SK-N-SH treated with all-trans-retinoic acid at 6 μM for 48 hours (cell line): Measurements from ENCODE around the gene ALPG.
"Not testable (repeated sequence)": the region's sequence is repeated elsewhere in the genome, so short reads cannot be mapped to it uniquely, and the experiment has no call there.

Experiments
- ARNTL ChIP-seq: fragments of 450-650 bp; formaldehyde crosslinking; IDR thresholded peaks from 2 replicates; pipeline ENCODE4 v1.5.0; 2020; ENCODE audit warnings: low read depth, mild to moderate bottlenecking, moderate library complexity, borderline replicate concordance
- CSDC2 ChIP-seq: fragments of 250-450 bp; sonication (Bioruptor Pico); IDR thresholded peaks from 2 replicates; pipeline ENCODE4 v1.5.0; 2020; ENCODE audit warnings: mild to moderate bottlenecking, moderate library complexity
- PPARA ChIP-seq: fragments of 250-450 bp; sonication (Bioruptor Pico); IDR thresholded peaks from 2 replicates; pipeline ENCODE4 v1.5.0; 2020; ENCODE audit warnings: mild to moderate bottlenecking, borderline replicate concordance
- TOX ChIP-seq: fragments of 250-450 bp; sonication (Bioruptor Pico); IDR thresholded peaks from 2 replicates; pipeline ENCODE4 v1.8.0; 2021; ENCODE audit warnings: mild to moderate bottlenecking, moderate library complexity, borderline replicate concordance
- ZNF70 ChIP-seq: fragments of 450-650 bp; formaldehyde crosslinking; IDR thresholded peaks from 2 replicates; pipeline ENCODE4 v1.5.0; 2020; ENCODE audit warnings: mild to moderate bottlenecking, moderate library complexity
- TF ChIP-seq, protein P1 (sequence below): fragments of 250-450 bp; sonication (Bioruptor Pico); IDR thresholded peaks from 2 replicates; pipeline ENCODE4 v1.8.0; 2021; ENCODE audit warnings: low read depth, mild to moderate bottlenecking, moderate library complexity, borderline replicate concordance
- TF ChIP-seq, protein P2 (sequence below): fragments of 250-450 bp; sonication (Bioruptor Pico); IDR thresholded peaks from 2 replicates; pipeline ENCODE4 v1.5.1; 2021; ENCODE audit warnings: mild to moderate bottlenecking, moderate library complexity
- TF ChIP-seq, protein P3 (sequence below): fragments of 250-450 bp; sonication (Bioruptor Pico); IDR thresholded peaks from 2 replicates; pipeline ENCODE4 v1.8.0; 2020; ENCODE audit warnings: mild to moderate bottlenecking, moderate library complexity, borderline replicate concordance

DNA sequence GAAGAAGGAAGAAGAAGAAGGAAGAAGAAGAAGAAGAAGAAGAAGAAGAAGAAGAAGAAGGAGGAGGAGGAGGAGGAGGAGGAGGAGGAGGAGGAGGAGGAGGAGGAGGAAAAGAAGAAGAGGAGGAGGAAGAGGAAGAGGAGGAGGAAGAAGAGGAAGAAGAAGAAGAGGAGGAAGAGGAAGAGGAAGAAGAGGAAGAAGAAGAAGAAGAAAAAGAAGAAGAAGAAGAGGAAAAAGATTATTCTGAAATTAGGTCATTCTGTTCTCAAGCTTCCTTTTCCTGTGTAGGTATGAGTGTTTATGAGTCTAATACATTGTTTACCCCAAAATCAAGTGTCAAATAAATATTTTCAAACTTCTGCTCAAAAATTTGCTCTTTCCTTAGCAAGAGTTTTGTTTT is 21.6 kb upstream of the ALPG start:
- not testable (repeated sequence) for TF ChIP-seq TOX, CSDC2, ZNF70, ARNTL, PPARA (CRISPR knock-in tag)
- TF ChIP-seq, protein P1, sequence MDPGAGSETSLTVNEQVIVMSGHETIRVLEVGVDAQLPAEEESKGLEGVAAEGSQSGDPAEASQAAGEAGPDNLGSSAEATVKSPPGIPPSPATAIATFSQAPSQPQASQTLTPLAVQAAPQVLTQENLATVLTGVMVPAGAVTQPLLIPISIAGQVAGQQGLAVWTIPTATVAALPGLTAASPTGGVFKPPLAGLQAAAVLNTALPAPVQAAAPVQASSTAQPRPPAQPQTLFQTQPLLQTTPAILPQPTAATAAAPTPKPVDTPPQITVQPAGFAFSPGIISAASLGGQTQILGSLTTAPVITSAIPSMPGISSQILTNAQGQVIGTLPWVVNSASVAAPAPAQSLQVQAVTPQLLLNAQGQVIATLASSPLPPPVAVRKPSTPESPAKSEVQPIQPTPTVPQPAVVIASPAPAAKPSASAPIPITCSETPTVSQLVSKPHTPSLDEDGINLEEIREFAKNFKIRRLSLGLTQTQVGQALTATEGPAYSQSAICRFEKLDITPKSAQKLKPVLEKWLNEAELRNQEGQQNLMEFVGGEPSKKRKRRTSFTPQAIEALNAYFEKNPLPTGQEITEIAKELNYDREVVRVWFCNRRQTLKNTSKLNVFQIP (CRISPR knock-in tag) = not testable (repeated sequence)
- TF ChIP-seq, protein P2, sequence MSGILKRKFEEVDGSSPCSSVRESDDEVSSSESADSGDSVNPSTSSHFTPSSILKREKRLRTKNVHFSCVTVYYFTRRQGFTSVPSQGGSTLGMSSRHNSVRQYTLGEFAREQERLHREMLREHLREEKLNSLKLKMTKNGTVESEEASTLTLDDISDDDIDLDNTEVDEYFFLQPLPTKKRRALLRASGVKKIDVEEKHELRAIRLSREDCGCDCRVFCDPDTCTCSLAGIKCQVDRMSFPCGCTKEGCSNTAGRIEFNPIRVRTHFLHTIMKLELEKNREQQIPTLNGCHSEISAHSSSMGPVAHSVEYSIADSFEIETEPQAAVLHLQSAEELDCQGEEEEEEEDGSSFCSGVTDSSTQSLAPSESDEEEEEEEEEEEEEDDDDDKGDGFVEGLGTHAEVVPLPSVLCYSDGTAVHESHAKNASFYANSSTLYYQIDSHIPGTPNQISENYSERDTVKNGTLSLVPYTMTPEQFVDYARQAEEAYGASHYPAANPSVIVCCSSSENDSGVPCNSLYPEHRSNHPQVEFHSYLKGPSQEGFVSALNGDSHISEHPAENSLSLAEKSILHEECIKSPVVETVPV (CRISPR knock-in tag) = not testable (repeated sequence)
- TF ChIP-seq, protein P3, sequence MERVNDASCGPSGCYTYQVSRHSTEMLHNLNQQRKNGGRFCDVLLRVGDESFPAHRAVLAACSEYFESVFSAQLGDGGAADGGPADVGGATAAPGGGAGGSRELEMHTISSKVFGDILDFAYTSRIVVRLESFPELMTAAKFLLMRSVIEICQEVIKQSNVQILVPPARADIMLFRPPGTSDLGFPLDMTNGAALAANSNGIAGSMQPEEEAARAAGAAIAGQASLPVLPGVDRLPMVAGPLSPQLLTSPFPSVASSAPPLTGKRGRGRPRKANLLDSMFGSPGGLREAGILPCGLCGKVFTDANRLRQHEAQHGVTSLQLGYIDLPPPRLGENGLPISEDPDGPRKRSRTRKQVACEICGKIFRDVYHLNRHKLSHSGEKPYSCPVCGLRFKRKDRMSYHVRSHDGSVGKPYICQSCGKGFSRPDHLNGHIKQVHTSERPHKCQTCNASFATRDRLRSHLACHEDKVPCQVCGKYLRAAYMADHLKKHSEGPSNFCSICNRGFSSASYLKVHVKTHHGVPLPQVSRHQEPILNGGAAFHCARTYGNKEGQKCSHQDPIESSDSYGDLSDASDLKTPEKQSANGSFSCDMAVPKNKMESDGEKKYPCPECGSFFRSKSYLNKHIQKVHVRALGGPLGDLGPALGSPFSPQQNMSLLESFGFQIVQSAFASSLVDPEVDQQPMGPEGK (CRISPR knock-in tag) = not testable (repeated sequence)
